ENCODE data around the gene MAP2K6. TPM values are rescaled to one million over a fixed set of nuclear protein-coding genes. Genes with fewer than 3 reads are reported as not detected.

MAP2K6 gene
- total and polyA plus RNA-seq, 11 donors, result 0.61 to 5.1 (median 1.4) TPM

DNA sequence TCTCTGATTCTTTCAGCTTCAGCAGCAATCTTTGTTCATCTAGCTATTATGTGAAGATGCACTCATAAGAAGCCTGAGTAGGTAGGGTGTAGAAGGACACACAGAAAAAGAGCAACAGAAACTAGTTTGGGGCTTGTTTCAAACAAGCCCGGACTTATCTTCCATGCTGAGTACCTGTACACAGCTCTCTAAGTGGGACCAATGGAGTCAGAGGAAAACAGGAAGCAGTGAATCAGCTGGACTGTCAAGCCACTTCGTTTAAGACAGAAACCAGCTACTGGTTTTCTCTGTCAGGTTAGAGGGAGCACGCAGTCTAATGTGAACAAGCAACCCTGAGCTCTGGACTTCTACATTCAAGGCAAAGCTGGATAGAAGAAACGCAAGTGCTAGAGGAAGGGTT, 16.0 kb downstream of the MAP2K6 start:
- intact Hi-C loops (cut with DNase I), result no loop called here
- Histone ChIP-seq H3K4me1 (peaks cover 0 to 34% (median 5%) of the 10 kb centered on the region in 12 donors), H3K36me3 (no peaks in the 10 kb centered on the region), H3K27me3 (no peaks in the 10 kb centered on the region), H3K27ac (peak overlapping the region in 1 of 12 donors; percentile 34), H3K9me3 (no peaks in the 10 kb centered on the region), H3K4me3 (no peak overlapping the region)
- no peak for TF ChIP-seq POLR2A (IDR thresholded peaks at IDR 0.05)
- TF ChIP-seq, protein P1, sequence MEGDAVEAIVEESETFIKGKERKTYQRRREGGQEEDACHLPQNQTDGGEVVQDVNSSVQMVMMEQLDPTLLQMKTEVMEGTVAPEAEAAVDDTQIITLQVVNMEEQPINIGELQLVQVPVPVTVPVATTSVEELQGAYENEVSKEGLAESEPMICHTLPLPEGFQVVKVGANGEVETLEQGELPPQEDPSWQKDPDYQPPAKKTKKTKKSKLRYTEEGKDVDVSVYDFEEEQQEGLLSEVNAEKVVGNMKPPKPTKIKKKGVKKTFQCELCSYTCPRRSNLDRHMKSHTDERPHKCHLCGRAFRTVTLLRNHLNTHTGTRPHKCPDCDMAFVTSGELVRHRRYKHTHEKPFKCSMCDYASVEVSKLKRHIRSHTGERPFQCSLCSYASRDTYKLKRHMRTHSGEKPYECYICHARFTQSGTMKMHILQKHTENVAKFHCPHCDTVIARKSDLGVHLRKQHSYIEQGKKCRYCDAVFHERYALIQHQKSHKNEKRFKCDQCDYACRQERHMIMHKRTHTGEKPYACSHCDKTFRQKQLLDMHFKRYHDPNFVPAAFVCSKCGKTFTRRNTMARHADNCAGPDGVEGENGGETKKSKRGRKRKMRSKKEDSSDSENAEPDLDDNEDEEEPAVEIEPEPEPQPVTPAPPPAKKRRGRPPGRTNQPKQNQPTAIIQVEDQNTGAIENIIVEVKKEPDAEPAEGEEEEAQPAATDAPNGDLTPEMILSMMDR (IDR thresholded peaks at IDR 0.05), result no peak
- no peak for ATAC-seq
- WGBS, 4 donors, result 36 to 51% (median 44%) methylated on average over 4 of the region's 4 CpGs
- DNase-seq, result no peak

- Histone ChIP-seq H3K27me3 (no peaks in the 10 kb centered on the region), H3K36me3 (no peaks in the 10 kb centered on the region), H3K4me1 (peaks cover 0 to 34% (median 5%) of the 10 kb centered on the region in 12 donors), H3K4me3 (no peak overlapping the region), H3K9me3 (no peaks in the 10 kb centered on the region), H3K27ac (no peak overlapping the region)
- intact Hi-C loops (cut with DNase I), result no loop called here
- WGBS, 4 donors, result 94 to 98% (median 96%) methylated on average over 3 of the region's 3 CpGs
- DNase-seq, result no peak
- no peak for ATAC-seq
- TF ChIP-seq POLR2A (IDR thresholded peaks at IDR 0.05), result no peak
- TF ChIP-seq, protein P1 (IDR thresholded peaks at IDR 0.05), result no peak
Measured at GRCh38 chr17:69431835-69432234, 17.3 kb downstream of the MAP2K6 start.

GRCh38 chr17:69433093-69433492, 18.6 kb downstream of the MAP2K6 start:
- no peak for ATAC-seq
- TF ChIP-seq POLR2A (IDR thresholded peaks at IDR 0.05), result no peak
- TF ChIP-seq, protein P1 (IDR thresholded peaks at IDR 0.05), result no peak

GRCh38 chr17:69434164-69434579, 19.7 kb downstream of the MAP2K6 start:
- intact Hi-C loops (cut with DNase I), result no loop called here
- no peak overlapping the region for H3K4me3 ChIP-seq
- WGBS, 4 donors, result 14 to 27% (median 26%) methylated on average over 3 of the region's 3 CpGs
- peak overlapping the region in 2 of 12 donors; percentile 3 to 39 for H3K27ac ChIP-seq
- H3K9me3 ChIP-seq, result peaks cover 0 to under 1% (median 0%) of the 10 kb centered on the region in 12 donors
- ATAC-seq, result peak; percentile 72 to 86 (median 76)
- no peaks in the 10 kb centered on the region for H3K27me3 ChIP-seq
- no peaks in the 10 kb centered on the region for H3K36me3 ChIP-seq
- H3K4me1 ChIP-seq, result peaks cover 0 to 24% (median 5%) of the 10 kb centered on the region in 12 donors
- TF ChIP-seq, protein P1 (IDR thresholded peaks at IDR 0.05), result no peak
- no peak for TF ChIP-seq POLR2A (IDR thresholded peaks at IDR 0.05)
- peak in 2 of 5 donors; percentile 28 to 51 for DNase-seq

More at GRCh38 chr17:69433093-69433492, 18.6 kb downstream of the MAP2K6 start:
- DNase-seq, result no peak
- 88 to 94% (median 91%) methylated on average over 3 of the region's 3 CpGs for WGBS, 4 donors
- H3K27me3 ChIP-seq, result no peaks in the 10 kb centered on the region
- H3K27ac ChIP-seq, result no peak overlapping the region
- intact Hi-C loops (cut with DNase I), result no loop called here
- peaks cover 0 to 29% (median 5%) of the 10 kb centered on the region in 12 donors for H3K4me1 ChIP-seq
- no peak overlapping the region for H3K4me3 ChIP-seq
- H3K36me3 ChIP-seq, result no peaks in the 10 kb centered on the region
- H3K9me3 ChIP-seq, result no peaks in the 10 kb centered on the region

Measured in heart left ventricle (tissue), 16 donors.